PFSK-1 (cell line): ENCODE results near the gene KCNT2.

Experiments used
- FOXP2 ChIP-seq: optimal IDR thresholded peaks from 2 replicates; pipeline ENCODE3; 2011; ENCODE audit warnings: borderline replicate concordance, control low read depth, inconsistent platforms; ENCODE audit not compliant: insufficient read depth; ENCODE audit errors: extremely low read length, extremely low read depth
- POLR2AphosphoS5 ChIP-seq: IDR thresholded peaks from 2 replicates; pipeline ENCODE4 v1.6.1; 2012; ENCODE audit warnings: low read depth, mild to moderate bottlenecking, control low read depth, low read length, moderate library complexity
- SIN3A ChIP-seq: IDR thresholded peaks from 2 replicates; pipeline ENCODE4 v1.6.1; 2012; ENCODE audit warnings: mild to moderate bottlenecking, low read length, moderate library complexity, borderline replicate concordance; ENCODE audit not compliant: insufficient read depth
- TAF1 ChIP-seq: IDR thresholded peaks from 2 replicates; pipeline ENCODE4 v1.6.1; 2012; ENCODE audit warnings: low read length, control low read depth, borderline replicate concordance; ENCODE audit not compliant: insufficient read depth
- TF ChIP-seq, protein P1 (sequence below), 2 experiments: IDR thresholded peaks; 2 replicates each; pipeline versions ENCODE4 v1.6.1 to v1.8.0; 2011 to 2012; ENCODE audit warnings: low read depth in 2 of 2, low read length in 2 of 2, control low read depth in 1 of 2, inconsistent platforms in 1 of 2, mild to moderate bottlenecking in 1 of 2, moderate library complexity in 1 of 2; ENCODE audit not compliant: insufficient read depth in 1 of 2

KCNT2 gene

GRCh38 chr1:196513821-196514220 is 94.4 kb downstream of the KCNT2 start:
- no peak for TF ChIP-seq POLR2AphosphoS5
- TF ChIP-seq, protein P1, sequence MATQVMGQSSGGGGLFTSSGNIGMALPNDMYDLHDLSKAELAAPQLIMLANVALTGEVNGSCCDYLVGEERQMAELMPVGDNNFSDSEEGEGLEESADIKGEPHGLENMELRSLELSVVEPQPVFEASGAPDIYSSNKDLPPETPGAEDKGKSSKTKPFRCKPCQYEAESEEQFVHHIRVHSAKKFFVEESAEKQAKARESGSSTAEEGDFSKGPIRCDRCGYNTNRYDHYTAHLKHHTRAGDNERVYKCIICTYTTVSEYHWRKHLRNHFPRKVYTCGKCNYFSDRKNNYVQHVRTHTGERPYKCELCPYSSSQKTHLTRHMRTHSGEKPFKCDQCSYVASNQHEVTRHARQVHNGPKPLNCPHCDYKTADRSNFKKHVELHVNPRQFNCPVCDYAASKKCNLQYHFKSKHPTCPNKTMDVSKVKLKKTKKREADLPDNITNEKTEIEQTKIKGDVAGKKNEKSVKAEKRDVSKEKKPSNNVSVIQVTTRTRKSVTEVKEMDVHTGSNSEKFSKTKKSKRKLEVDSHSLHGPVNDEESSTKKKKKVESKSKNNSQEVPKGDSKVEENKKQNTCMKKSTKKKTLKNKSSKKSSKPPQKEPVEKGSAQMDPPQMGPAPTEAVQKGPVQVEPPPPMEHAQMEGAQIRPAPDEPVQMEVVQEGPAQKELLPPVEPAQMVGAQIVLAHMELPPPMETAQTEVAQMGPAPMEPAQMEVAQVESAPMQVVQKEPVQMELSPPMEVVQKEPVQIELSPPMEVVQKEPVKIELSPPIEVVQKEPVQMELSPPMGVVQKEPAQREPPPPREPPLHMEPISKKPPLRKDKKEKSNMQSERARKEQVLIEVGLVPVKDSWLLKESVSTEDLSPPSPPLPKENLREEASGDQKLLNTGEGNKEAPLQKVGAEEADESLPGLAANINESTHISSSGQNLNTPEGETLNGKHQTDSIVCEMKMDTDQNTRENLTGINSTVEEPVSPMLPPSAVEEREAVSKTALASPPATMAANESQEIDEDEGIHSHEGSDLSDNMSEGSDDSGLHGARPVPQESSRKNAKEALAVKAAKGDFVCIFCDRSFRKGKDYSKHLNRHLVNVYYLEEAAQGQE (IDR thresholded peaks at IDR 0.05; ENCODE audit: insufficient read depth in 1 of 2, low read depth in 2 of 2, low read length in 2 of 2): no peak
- TF ChIP-seq SIN3A: no peak
- TF ChIP-seq TAF1: no peak
- no peak for TF ChIP-seq FOXP2

DNA sequence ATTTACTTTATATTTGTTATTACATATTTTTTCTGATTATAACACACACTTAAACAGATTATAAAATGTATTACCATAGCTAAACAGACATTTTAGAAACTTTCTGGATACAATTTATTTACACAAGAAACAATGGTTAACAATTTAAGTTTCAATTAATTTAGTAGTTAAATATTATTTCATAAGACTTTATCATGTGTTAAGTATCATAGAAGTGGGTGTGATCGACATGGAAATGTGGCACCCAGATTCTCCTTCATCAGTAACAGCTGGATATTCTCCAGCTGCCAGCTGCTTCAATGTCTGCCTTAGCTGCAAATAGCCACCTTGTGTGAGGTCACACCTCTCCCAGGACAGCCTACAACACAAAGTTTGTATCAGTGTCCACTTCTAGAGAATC is 97.8 kb downstream of the KCNT2 start:
- TF ChIP-seq FOXP2 (no peak), POLR2AphosphoS5 (no peak), TAF1 (no peak), SIN3A (no peak)
- TF ChIP-seq, protein P1 (IDR thresholded peaks at IDR 0.05; ENCODE audit: insufficient read depth in 1 of 2, low read depth in 2 of 2, low read length in 2 of 2): no peak

- TF ChIP-seq FOXP2: no peak
- TF ChIP-seq POLR2AphosphoS5: no peak
- TF ChIP-seq SIN3A: no peak
- TF ChIP-seq, protein P1 (IDR thresholded peaks at IDR 0.05; ENCODE audit: insufficient read depth in 1 of 2, low read depth in 2 of 2, low read length in 2 of 2): no peak
- no peak for TF ChIP-seq TAF1
Measured at GRCh38 chr1:196502437-196502836, 105.8 kb downstream of the KCNT2 start.

DNA sequence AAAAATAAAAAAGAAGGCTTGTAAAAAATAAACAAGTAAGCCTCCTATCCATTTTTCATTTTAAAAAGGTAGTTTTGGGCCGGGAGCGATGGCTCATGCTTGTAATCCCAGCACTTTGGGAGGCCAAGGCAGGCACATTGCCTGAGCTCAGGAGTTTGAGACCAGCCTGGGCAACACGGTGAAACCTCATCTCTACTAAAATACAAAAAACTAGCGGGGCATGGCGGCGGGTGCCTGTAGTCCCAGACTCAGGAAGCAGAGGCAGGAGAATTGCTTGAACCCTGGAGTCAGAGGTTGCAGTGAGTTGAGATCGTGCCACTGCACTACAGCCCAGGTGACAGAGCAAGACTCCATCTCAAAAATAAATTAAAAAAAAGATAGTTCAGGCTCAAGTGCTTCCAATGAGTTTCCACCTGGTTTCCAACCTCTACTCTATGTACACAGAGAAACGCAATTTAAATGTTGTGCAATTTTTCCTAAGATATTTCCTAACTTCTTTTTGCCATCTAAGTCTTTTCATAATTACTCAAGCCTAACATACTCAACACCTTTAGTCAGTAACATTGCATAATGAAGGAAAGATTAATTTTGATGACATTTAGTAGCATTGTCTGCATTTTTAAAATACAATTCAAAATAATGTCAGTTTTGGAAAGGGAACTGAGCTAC is 106.3 kb downstream of the KCNT2 start:
- no peak for TF ChIP-seq SIN3A
- TF ChIP-seq, protein P1 (IDR thresholded peaks at IDR 0.05; ENCODE audit: insufficient read depth in 1 of 2, low read depth in 2 of 2, low read length in 2 of 2): no peak
- TF ChIP-seq POLR2AphosphoS5: no peak

DNA sequence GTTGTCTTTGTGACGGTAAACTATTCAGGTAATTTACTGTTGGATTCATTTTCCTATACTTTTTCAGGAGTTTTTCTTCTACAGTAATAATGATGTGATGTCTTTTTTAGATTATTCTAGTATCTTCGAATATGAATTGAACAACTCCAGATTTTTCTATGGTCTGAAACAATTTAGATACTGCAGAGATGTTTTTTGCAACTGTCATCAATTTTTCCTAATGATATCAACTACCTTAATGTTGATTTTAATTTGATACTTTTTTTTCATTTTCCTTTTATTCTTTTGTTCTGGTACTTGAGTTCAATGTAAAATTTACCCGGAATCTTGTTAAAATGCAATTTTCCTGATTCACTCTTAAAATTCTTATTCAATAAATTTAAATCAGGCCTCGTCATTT is 110.4 kb downstream of the KCNT2 start:
- TF ChIP-seq, protein P1 (IDR thresholded peaks at IDR 0.05; ENCODE audit: insufficient read depth in 1 of 2, low read depth in 2 of 2, low read length in 2 of 2): no peak
- no peak for TF ChIP-seq FOXP2
- TF ChIP-seq TAF1: no peak
